ENCODE results near the gene GPLD1.

The GPLD1 gene

DNA sequence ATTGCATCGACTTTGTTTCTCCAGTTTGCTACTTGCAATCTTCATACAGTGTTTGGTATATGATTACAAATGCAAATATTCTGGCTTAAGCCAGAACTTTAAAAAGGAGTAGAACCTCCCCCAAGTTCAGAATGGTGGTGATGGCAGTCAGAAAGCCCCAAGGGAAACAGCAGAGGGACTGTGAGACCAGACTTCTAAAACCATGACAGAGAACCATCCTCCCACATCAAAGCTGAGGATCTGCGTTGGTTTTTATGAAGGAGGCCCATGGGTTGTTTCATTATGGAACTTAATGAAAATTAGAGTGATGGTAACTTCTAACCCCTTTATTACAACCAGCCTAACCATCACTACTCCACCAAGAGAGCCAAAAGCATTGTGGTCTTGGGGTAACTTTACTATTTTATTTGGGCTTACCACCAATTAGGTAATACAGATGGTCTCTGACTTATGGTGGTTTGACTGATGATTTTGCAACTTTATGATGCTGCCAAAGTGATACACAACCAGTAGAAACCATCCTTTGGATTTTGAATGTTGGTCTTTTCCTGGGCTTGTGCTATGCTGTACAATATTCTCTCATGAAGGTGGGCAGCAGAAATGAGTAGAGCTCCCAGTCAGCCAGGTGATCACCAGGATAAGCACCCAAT lies 97.5 kb downstream of the GPLD1 start:
- ATAC-seq: no peak
- TF ChIP-seq CREB5 (CRISPR knock-in tag; IDR thresholded peaks at IDR 0.05; ENCODE audit: low read depth): no peak
- no peak for TF ChIP-seq ZFP30 (CRISPR knock-in tag; IDR thresholded peaks at IDR 0.05)
- no peak for TF ChIP-seq POU6F1 (CRISPR knock-in tag; IDR thresholded peaks at IDR 0.05; ENCODE audit: borderline replicate concordance, low read depth)
- TF ChIP-seq TCF4 (CRISPR knock-in tag; IDR thresholded peaks at IDR 0.05; ENCODE audit: borderline replicate concordance): no peak
- no peak for TF ChIP-seq SNAI2 (CRISPR knock-in tag; IDR thresholded peaks at IDR 0.05)
- no peak for TF ChIP-seq ZC3H10 (CRISPR knock-in tag; IDR thresholded peaks at IDR 0.05)
- no peak for TF ChIP-seq CSRNP3 (CRISPR knock-in tag; IDR thresholded peaks at IDR 0.05)
- no peak for TF ChIP-seq CSDC2 (CRISPR knock-in tag; IDR thresholded peaks at IDR 0.05)
- no peak for TF ChIP-seq OSR1 (CRISPR knock-in tag; IDR thresholded peaks at IDR 0.05)
- TF ChIP-seq ISL1 (CRISPR knock-in tag; IDR thresholded peaks at IDR 0.05): no peak

- no peak for ATAC-seq
- no peak for TF ChIP-seq ISL1 (CRISPR knock-in tag; IDR thresholded peaks at IDR 0.05)
- TF ChIP-seq BACH2 (CRISPR knock-in tag; IDR thresholded peaks at IDR 0.05; ENCODE audit: borderline replicate concordance): no peak
- TF ChIP-seq ARNTL (CRISPR knock-in tag; IDR thresholded peaks at IDR 0.05; ENCODE audit: borderline replicate concordance, low read depth): no peak
- no peak for TF ChIP-seq POU6F1 (CRISPR knock-in tag; IDR thresholded peaks at IDR 0.05; ENCODE audit: borderline replicate concordance, low read depth)
- TF ChIP-seq CREB5 (CRISPR knock-in tag; IDR thresholded peaks at IDR 0.05; ENCODE audit: low read depth): no peak
- TF ChIP-seq TOX (CRISPR knock-in tag; IDR thresholded peaks at IDR 0.05; ENCODE audit: borderline replicate concordance): no peak
- TF ChIP-seq ZNF565 (CRISPR knock-in tag; conservative IDR thresholded peaks at IDR 0.05; ENCODE audit: low read depth): no peak
These were observed 98.2 kb downstream of the GPLD1 start for GRCh38 chr6:24391208-24391607.

DNA sequence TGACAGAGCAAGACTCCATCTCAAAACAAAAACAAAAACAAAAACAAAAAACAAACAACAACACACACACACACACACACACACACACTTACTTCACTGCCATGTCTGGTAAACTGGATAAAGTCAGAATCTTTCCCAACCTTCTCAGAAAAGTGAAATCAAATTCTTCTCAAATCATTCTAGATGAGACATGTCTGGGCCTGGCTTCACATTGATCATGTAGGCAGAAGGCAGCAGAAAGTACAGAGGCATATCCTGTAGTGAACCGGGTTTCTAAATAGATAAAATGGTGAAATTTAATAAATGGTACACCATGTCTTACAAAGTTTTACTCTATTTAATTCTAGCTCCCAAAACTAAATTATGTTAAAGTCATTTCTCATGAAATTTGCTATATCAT lies 101.6 kb downstream of the GPLD1 start:
- TF ChIP-seq, protein P1, sequence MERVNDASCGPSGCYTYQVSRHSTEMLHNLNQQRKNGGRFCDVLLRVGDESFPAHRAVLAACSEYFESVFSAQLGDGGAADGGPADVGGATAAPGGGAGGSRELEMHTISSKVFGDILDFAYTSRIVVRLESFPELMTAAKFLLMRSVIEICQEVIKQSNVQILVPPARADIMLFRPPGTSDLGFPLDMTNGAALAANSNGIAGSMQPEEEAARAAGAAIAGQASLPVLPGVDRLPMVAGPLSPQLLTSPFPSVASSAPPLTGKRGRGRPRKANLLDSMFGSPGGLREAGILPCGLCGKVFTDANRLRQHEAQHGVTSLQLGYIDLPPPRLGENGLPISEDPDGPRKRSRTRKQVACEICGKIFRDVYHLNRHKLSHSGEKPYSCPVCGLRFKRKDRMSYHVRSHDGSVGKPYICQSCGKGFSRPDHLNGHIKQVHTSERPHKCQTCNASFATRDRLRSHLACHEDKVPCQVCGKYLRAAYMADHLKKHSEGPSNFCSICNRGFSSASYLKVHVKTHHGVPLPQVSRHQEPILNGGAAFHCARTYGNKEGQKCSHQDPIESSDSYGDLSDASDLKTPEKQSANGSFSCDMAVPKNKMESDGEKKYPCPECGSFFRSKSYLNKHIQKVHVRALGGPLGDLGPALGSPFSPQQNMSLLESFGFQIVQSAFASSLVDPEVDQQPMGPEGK (CRISPR knock-in tag; IDR thresholded peaks at IDR 0.05; ENCODE audit: borderline replicate concordance): no peak
- TF ChIP-seq ZNF565 (CRISPR knock-in tag; conservative IDR thresholded peaks at IDR 0.05; ENCODE audit: low read depth) (no peak), POU6F1 (CRISPR knock-in tag; IDR thresholded peaks at IDR 0.05; ENCODE audit: borderline replicate concordance, low read depth) (no peak), ZFP3 (CRISPR knock-in tag; IDR thresholded peaks at IDR 0.05) (no peak), OSR1 (CRISPR knock-in tag; IDR thresholded peaks at IDR 0.05) (no peak), ESRRG (CRISPR knock-in tag; IDR thresholded peaks at IDR 0.05) (no peak), ZNF70 (CRISPR knock-in tag; IDR thresholded peaks at IDR 0.05) (no peak), TOX (CRISPR knock-in tag; IDR thresholded peaks at IDR 0.05; ENCODE audit: borderline replicate concordance) (no peak), SNAI2 (CRISPR knock-in tag; IDR thresholded peaks at IDR 0.05) (no peak)
- ATAC-seq: no peak
